Epithelial cell of prostate (primary cell): ENCODE results near the gene RIPOR3.
"Not testable (repeated sequence)": the region's sequence is repeated elsewhere in the genome, so short reads cannot be mapped to it uniquely, and the experiment has no call there.

ENCODE experiments used
- DNase-seq: peaks from one replicate; pipeline ENCODE4 v3.0.0-alpha.2; 2011; ENCODE audit warnings: low read depth, low spot score
- H3K27ac ChIP-seq: fragments of 450-650 bp; 2 replicates; pipeline ENCODE4 v1.5.1; 2017; ENCODE audit warnings: mild to moderate bottlenecking

The RIPOR3 gene

GRCh38 chr20:50615407-50615806 lies 75.9 kb downstream of the RIPOR3 start:
- no peak for DNase-seq
- no peak overlapping the region for H3K27ac ChIP-seq

DNA sequence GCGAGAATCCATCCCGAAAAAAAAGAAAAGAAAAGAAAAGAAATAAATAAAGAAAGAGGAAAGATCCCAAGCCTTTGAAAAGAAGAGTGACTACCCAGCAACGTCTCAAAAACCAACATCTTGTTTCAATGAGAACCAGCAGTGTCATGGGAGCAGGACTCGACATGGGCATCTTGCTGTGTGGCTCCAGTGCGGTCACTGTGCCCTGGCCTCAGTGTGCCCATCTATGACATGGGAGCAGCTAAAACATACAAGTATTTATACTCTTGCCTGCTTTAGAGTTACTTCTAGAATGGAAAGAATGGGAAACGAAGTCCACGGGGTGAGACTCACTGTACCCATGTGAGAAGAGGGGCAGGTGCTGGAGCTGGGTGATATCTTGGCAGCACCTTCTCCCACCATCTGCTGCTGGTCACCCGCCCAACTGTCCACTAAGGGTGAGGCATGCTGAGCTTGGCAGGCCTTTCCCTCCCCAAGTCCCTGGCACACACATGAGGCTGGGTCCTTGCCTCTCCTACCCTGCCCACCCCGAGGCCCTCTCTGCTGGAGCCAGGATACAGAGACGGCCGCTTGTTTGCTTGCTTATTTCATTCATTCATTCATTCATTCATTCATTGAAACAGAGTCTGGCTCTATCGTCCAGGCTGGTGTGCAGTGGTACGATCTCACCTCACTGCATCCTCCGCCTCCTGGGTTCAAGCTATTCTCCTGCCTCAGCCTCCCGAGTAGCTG lies 77.7 kb downstream of the RIPOR3 start:
- DNase-seq: no peak
- no peak overlapping the region for H3K27ac ChIP-seq

- no peak overlapping the region for H3K27ac ChIP-seq
These were observed 80.1 kb downstream of the RIPOR3 start for GRCh38 chr20:50611128-50611810.

GRCh38 chr20:50610212-50610718 lies 81.1 kb downstream of the RIPOR3 start:
- H3K27ac ChIP-seq: no peak overlapping the region
- no peak for DNase-seq

More at GRCh38 chr20:50611128-50611810, 80.1 kb downstream of the RIPOR3 start:
- no peak for DNase-seq

DNA sequence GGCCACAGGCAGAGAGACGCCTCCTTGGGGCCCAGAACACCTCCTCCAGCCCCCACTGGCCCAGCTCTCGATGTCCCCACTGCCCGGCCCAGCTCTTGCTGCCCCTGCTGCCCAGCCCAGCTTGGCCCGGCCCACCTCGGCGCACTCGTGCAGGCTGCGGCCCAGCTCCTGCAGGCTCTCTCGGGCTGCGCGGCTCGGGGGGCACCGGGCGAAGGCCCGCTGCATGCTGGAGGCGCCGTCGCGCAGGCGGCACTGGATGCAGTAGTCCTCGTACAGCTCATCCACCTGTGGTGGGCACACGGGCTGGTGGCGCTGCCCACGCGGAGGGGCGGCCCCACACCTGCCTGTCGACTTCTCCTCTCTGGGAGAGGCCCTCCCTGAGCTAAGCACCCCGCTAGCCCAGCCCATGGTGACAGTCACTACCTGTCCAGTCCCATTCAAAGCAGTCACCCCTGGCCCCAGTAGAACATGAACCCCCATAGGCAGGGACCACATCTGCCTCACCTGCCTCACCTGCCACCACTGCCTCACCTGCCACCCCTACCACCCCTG lies 81.8 kb downstream of the RIPOR3 start:
- H3K27ac ChIP-seq: no peak overlapping the region
- DNase-seq: no peak

DNA sequence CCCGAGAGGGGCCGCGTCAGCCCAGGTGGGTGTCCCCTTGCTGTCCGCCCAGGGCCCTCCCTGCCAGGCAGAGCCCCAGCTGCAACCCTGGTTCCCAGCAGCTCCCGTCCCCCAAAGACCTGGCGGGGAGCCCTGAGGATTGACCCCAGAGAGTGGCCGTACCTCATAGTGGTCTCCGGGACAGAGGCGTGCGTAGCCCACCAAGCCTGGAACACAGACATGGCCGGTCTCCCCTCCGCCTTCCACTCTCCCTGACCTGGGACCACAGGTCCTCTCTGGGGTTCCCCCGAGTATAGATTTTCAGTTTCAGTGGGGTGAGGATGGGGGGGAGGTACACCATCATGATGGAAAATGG lies 82.6 kb downstream of the RIPOR3 start:
- DNase-seq: no peak

GRCh38 chr20:50607850-50608749 lies 83.2 kb downstream of the RIPOR3 start:
- DNase-seq: no peak
- no peak overlapping the region for H3K27ac ChIP-seq

More for the DNA sequence above, 82.6 kb downstream of the RIPOR3 start:
- H3K27ac ChIP-seq: no peak overlapping the region

GRCh38 chr20:50607436-50607835 lies 83.9 kb downstream of the RIPOR3 start:
- no peak for DNase-seq
- H3K27ac ChIP-seq: no peak overlapping the region

DNA sequence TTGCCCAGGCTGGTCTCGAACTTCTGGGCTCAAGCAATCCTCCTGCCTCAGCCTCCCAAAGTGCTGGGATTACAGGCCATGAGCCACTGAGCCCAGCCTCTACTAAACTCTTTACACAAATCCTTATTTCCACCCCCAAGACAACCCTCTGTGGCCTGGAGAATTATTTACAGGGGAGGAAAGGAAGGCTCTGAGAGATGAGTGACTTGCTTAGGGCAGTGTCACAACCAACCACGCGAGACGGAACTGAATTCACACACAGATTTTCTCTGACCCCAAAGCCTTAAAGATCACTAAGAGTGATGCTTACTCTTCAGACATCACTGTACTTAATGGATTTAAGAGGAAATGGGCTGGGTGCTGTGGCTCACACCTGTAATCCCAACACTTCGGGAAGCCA lies 86.2 kb downstream of the RIPOR3 start:
- DNase-seq: no peak

DNA sequence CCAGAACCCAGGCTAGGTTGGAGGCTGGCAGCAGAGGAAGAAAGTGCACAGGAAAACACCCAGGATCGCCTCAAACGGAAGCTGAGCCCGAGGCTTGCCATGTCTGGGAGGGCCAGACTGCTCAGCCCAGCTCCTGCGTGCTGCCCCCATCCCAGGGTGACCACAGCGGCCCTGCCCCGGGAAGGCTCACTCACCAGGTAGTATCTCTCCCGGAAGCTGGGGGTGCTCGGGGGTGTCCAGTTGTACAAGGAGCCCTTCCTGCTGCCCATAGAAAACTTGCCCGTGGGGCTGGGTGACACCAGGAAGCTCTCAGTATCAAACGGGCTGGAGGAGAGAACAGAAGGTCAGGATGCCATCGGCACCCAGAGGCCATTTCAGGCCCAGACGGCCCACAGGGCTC lies 86.9 kb downstream of the RIPOR3 start:
- DNase-seq: no peak
- H3K27ac ChIP-seq: no peak overlapping the region

More for the DNA sequence above, 86.2 kb downstream of the RIPOR3 start:
- H3K27ac ChIP-seq: no peak overlapping the region

GRCh38 chr20:50602432-50603088 lies 88.8 kb downstream of the RIPOR3 start:
- DNase-seq: no peak
- no peak overlapping the region for H3K27ac ChIP-seq

DNA sequence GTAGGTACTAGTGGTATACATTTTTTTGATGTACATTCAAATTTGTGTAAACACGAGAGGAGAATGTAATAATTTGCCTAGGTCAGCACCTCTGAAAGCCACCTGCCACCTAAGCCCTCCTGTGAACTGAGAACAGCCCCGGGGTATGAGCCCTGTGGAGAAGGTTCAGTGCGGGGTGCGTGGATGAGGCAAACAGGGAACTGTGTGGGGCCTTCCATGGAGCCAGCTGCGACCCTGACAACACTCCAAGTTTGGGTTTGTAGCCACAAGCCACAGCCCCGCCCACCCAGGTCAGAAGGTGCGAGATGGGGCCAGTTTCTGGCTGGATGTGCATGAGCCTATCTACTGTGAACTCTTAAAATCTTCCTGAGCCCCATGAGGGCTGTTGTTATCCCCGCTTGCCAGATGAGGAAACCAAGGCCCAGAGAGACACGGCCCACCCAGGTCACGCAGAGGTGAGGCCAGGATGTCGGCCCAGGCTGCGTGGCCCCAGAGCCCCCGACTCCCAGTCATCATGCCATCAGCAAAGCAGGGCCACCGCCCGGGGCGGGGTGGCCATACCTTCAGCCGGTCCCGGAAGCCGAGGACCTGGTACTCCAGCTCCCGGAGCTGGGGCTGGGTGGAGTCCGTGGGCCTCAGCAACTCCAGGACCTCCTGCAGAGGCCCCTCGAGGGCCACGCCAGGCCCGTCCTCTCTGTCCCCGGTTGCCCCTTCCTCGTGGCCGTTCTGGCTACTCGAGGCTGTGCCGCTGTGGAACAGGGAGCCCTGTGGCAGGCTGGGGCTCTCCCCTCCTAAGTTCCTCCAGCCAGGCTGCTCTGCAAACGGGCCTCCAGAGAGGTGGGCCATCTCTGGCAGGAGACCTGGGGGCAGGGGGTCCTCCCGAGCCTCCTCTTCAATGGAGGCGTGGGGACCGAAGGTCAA lies 89.6 kb downstream of the RIPOR3 start:
- H3K27ac ChIP-seq: no peak overlapping the region
- DNase-seq: no peak

DNA sequence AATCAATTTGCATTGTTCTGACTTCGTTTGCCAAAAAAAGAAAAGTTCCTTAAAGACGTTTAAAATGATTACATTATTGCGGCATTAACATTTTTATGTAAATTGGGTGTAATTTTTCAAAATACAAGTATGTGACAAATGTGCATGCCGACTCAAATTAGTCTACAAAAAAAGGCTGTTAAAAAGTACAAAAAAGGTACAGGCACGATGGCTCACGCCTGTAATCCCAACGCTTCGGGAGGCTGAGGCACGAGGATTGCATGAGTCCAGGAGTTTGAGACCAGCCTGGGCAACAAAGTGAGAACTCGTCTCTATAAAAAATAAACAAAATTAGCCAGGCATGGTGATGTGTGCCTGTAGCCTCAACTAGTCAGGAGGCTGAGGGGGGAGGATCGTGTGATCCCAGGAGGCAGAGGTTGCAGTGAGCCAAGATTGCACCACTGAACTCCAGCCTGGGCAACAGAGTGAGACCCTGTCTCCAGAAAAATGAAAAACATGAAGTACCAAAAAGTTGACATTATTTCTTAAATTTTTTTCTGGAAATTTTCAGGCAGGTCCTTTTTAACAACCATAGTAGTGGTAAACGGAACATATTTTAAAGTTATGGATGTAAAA lies 91.0 kb downstream of the RIPOR3 start:
- no peak for DNase-seq
- no peak overlapping the region for H3K27ac ChIP-seq

DNA sequence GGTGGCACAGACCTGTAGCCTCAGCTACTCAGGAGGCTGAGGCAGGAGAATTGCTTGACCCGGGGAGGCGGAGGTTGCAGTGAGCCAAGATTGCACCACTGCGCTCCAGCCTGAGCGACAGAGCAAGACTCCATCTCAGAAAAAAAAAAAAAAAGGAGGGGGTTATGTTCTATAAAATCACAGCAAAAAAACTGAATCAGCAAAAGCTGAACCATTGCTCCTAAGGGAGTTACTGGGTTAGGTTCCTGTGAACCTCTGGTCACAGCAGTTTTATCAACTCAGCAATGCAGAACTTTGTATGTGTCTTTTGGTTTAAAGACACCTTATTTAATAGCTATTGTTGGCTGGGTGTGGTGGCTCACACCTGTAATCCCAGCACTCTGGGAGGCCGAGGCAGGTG lies 92.6 kb downstream of the RIPOR3 start:
- not testable (repeated sequence) for DNase-seq, H3K27ac ChIP-seq

DNA sequence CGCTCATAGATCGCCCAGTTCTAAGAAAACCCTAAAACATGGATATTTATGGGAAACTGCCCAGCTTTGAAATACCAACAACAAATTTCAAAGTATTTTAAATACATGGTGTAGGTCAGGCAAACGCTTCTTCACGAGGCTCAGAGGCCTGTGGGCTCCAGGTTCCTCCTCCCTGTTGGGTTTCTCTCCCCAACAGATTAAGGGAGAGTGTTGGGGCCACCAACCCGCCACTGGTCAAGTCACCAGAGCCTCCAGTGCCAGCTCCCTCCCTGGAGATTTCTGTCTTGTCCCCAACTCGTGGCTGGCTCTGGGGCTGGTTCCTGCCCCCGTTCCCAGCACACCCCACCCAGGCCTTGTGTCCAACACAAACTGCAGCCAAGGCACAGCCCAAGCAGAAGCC lies 93.3 kb downstream of the RIPOR3 start:
- no peak for DNase-seq
- H3K27ac ChIP-seq: no peak overlapping the region

GRCh38 chr20:50597406-50597969 lies 93.9 kb downstream of the RIPOR3 start:
- no peak overlapping the region for H3K27ac ChIP-seq
- no peak for DNase-seq

GRCh38 chr20:50596694-50597021 lies 94.7 kb downstream of the RIPOR3 start:
- no peak overlapping the region for H3K27ac ChIP-seq
- no peak for DNase-seq

DNA sequence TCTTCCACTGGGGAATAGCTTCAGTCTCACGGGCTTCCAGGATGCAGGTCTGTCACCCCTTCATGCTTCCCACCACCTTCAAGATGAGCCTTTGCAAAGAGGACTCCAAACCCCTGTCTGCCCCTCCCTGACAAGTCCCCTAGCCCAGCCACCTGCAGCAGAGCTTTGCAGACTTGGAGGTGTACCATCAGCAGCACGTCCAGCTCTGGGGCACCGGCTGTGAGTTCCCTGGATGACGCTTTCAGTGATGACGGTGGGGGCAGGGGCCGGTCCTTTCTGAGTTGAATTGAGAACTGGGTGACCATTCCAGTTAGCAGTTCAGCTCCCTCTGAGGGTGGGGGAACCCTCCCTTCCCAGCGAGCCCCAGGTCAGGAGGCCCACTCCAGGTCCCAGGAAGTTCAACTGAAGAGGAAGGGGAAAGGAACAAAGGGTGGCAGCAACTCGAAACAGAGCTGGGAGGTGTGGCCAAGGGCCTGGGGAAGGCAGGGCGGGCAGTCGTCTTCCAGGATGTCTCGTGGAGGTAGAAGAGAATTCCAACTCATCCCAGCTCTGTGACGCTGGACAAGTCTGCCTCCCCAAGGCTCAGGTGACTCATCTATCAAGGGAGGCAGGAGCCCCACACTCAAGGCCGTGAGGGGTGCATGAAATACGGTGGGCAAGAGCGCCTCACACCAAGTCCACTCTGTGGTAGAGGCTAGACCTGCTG lies 95.2 kb downstream of the RIPOR3 start:
- H3K27ac ChIP-seq: no peak overlapping the region
- DNase-seq: no peak
